PFSK-1 (cell line): Measurements from ENCODE around the gene RFX3.

Experiments used
- POLR2AphosphoS5 ChIP-seq: IDR thresholded peaks from 2 replicates; pipeline ENCODE4 v1.6.1; 2012; ENCODE audit warnings: low read depth, mild to moderate bottlenecking, control low read depth, low read length, moderate library complexity
- SIN3A ChIP-seq: IDR thresholded peaks from 2 replicates; pipeline ENCODE4 v1.6.1; 2012; ENCODE audit warnings: mild to moderate bottlenecking, low read length, moderate library complexity, borderline replicate concordance; ENCODE audit not compliant: insufficient read depth
- TAF1 ChIP-seq: IDR thresholded peaks from 2 replicates; pipeline ENCODE4 v1.6.1; 2012; ENCODE audit warnings: low read length, control low read depth, borderline replicate concordance; ENCODE audit not compliant: insufficient read depth

DNA sequence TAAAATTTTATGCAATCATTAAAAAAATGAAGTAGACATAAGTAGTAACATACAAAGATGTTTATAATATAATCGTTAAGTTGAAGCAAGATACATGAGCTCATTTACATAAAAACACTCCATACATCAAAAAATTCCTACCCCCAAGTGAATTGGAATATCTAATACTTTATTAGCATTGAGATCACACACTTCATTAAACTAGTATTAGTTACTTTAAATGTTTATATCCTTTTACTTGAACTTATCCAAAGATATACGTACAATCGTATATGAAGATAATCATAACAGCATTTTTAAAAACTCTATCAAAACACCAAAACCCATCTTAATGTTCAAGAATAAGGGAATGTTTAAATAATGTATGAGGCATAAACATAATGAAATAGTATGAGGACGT, 275.1 kb downstream of the RFX3 start:
- TF ChIP-seq TAF1 (no peak), SIN3A (no peak), POLR2AphosphoS5 (no peak)
